ENCODE results near the gene TNKS1BP1.

TNKS1BP1 gene

GRCh38 chr11:57358991-57359390 is 34.2 kb upstream of the TNKS1BP1 start:
- TF ChIP-seq FOXP2 (optimal IDR thresholded peaks at IDR 0.05; ENCODE audit: borderline replicate concordance, extremely low read depth, extremely low read length, insufficient read depth) (no peak), POLR2AphosphoS5 (IDR thresholded peaks at IDR 0.05; ENCODE audit: low read depth, low read length) (no peak), REST (IDR thresholded peaks at IDR 0.05; ENCODE audit: insufficient read depth in 1 of 2, low read depth in 2 of 2, low read length in 2 of 2) (no peak), SIN3A (IDR thresholded peaks at IDR 0.05; ENCODE audit: borderline replicate concordance, insufficient read depth, low read length) (no peak), TAF1 (IDR thresholded peaks at IDR 0.05; ENCODE audit: borderline replicate concordance, insufficient read depth, low read length) (no peak)

GRCh38 chr11:57358543-57358961 is 33.8 kb upstream of the TNKS1BP1 start:
- TF ChIP-seq TAF1 (IDR thresholded peaks at IDR 0.05; ENCODE audit: borderline replicate concordance, insufficient read depth, low read length): no peak
- TF ChIP-seq SIN3A (IDR thresholded peaks at IDR 0.05; ENCODE audit: borderline replicate concordance, insufficient read depth, low read length): no peak
- TF ChIP-seq REST (IDR thresholded peaks at IDR 0.05; ENCODE audit: insufficient read depth in 1 of 2, low read depth in 2 of 2, low read length in 2 of 2): no peak
- no peak for TF ChIP-seq FOXP2 (optimal IDR thresholded peaks at IDR 0.05; ENCODE audit: borderline replicate concordance, extremely low read depth, extremely low read length, insufficient read depth)
- TF ChIP-seq POLR2AphosphoS5 (IDR thresholded peaks at IDR 0.05; ENCODE audit: low read depth, low read length): no peak

- TF ChIP-seq FOXP2 (optimal IDR thresholded peaks at IDR 0.05; ENCODE audit: borderline replicate concordance, extremely low read depth, extremely low read length, insufficient read depth): no peak
- TF ChIP-seq TAF1 (IDR thresholded peaks at IDR 0.05; ENCODE audit: borderline replicate concordance, insufficient read depth, low read length): no peak
- no peak for TF ChIP-seq REST (IDR thresholded peaks at IDR 0.05; ENCODE audit: insufficient read depth in 1 of 2, low read depth in 2 of 2, low read length in 2 of 2)
- no peak for TF ChIP-seq POLR2AphosphoS5 (IDR thresholded peaks at IDR 0.05; ENCODE audit: low read depth, low read length)
- TF ChIP-seq SIN3A (IDR thresholded peaks at IDR 0.05; ENCODE audit: borderline replicate concordance, insufficient read depth, low read length): no peak
Measured at GRCh38 chr11:57357856-57358255, 33.1 kb upstream of the TNKS1BP1 start.

GRCh38 chr11:57357310-57357709 is 32.6 kb upstream of the TNKS1BP1 start:
- no peak for TF ChIP-seq FOXP2 (optimal IDR thresholded peaks at IDR 0.05; ENCODE audit: borderline replicate concordance, extremely low read depth, extremely low read length, insufficient read depth)
- no peak for TF ChIP-seq SIN3A (IDR thresholded peaks at IDR 0.05; ENCODE audit: borderline replicate concordance, insufficient read depth, low read length)
- no peak for TF ChIP-seq TAF1 (IDR thresholded peaks at IDR 0.05; ENCODE audit: borderline replicate concordance, insufficient read depth, low read length)
- TF ChIP-seq REST (IDR thresholded peaks at IDR 0.05; ENCODE audit: insufficient read depth in 1 of 2, low read depth in 2 of 2, low read length in 2 of 2): no peak
- TF ChIP-seq POLR2AphosphoS5 (IDR thresholded peaks at IDR 0.05; ENCODE audit: low read depth, low read length): no peak

GRCh38 chr11:57356268-57356667 is 31.5 kb upstream of the TNKS1BP1 start:
- TF ChIP-seq TAF1 (IDR thresholded peaks at IDR 0.05; ENCODE audit: borderline replicate concordance, insufficient read depth, low read length): no peak
- no peak for TF ChIP-seq FOXP2 (optimal IDR thresholded peaks at IDR 0.05; ENCODE audit: borderline replicate concordance, extremely low read depth, extremely low read length, insufficient read depth)
- no peak for TF ChIP-seq REST (IDR thresholded peaks at IDR 0.05; ENCODE audit: insufficient read depth in 1 of 2, low read depth in 2 of 2, low read length in 2 of 2)
- TF ChIP-seq POLR2AphosphoS5 (IDR thresholded peaks at IDR 0.05; ENCODE audit: low read depth, low read length): no peak
- no peak for TF ChIP-seq SIN3A (IDR thresholded peaks at IDR 0.05; ENCODE audit: borderline replicate concordance, insufficient read depth, low read length)
